HepG2 (cell line): ENCODE data around the gene XPNPEP1. TPM values are rescaled to one million over a fixed set of nuclear protein-coding genes. Genes with fewer than 3 reads are reported as not detected.

ENCODE experiments used
- ATAC-seq: fragments of 200-7000 bp; cut with Tn5 transposase; 3 replicates; pipeline ENCODE4 v1.9.1; 2020; ENCODE audit warnings: mild to moderate bottlenecking, moderate library complexity
- BruUV-seq: library from RNA; stranded (reverse); fragments of 400-500 nt; replicated peaks from 2 replicates; lab custom pipeline; 2021; lab: Mats Ljungman, UMichigan
- CTCF ChIA-PET: fragments of 300-600 bp; formaldehyde crosslinking; extraction: SDS; loops from one replicate; lab custom pipeline; 2021; ENCODE audit warnings: low total read pairs, inconsistent platforms, low intra/inter-chr PET ratio; lab: Yijun Ruan, JAX
- POLR2A ChIA-PET: fragments of 350-600 bp; sonication (Branson Sonifier 250); formaldehyde crosslinking; loops from one replicate; lab custom pipeline; 2020; ENCODE audit warnings: antibody characterized with exemption, inconsistent platforms; lab: Yijun Ruan, JAX
- DNase-seq: peaks from one replicate; pipeline ENCODE4 v3.0.0-alpha.2; 2015; ENCODE audit warnings: low spot score
- FAIRE-seq: peaks from 3 replicates; lab custom pipeline; 2011; peaks lifted over from hg19 to GRCh38; lab: Jason Lieb, UNC
- H2AFZ ChIP-seq: one replicate; pipeline ENCODE4 v1.6.1; 2011; ENCODE audit warnings: low read length, inconsistent platforms
- H3K27ac ChIP-seq: fragments of 300-600 bp; 3 replicates; pipeline ENCODE4 v1.8.0; 2011; ENCODE audit warnings: mixed run types, mild to moderate bottlenecking, mixed read lengths, low read length, inconsistent platforms; ENCODE audit not compliant: insufficient read depth; ENCODE audit errors: extremely low read length
- H3K27me3 ChIP-seq, 2 experiments: fragments of 200-600 bp in 1 of 2; 2 replicates in 1 of 2; 3 replicates in 1 of 2; pipeline versions ENCODE4 v1.6.0 to v1.8.0; 2011; ENCODE audit warnings: low read length in 2 of 2, mild to moderate bottlenecking in 2 of 2, moderate library complexity in 2 of 2, inconsistent platforms in 1 of 2; ENCODE audit not compliant: insufficient read depth in 2 of 2, control insufficient read depth in 1 of 2
- H3K36me3 ChIP-seq, 2 experiments: fragments of 200-600 bp in 1 of 2; replicated peaks in 1 of 2; 2 replicates in 1 of 2; 3 replicates in 1 of 2; pipeline versions ENCODE4 v1.5.1 to v1.8.0; 2011; ENCODE audit warnings: low read length in 2 of 2, inconsistent platforms in 1 of 2; ENCODE audit not compliant: insufficient read depth in 2 of 2, control insufficient read depth in 1 of 2
- H3K4me1 ChIP-seq: 2 replicates; pipeline ENCODE4 v1.5.1; 2012; ENCODE audit warnings: low read length, inconsistent platforms; ENCODE audit not compliant: insufficient read depth
- H3K4me2 ChIP-seq: 2 replicates; pipeline ENCODE4 v1.6.0; 2011; ENCODE audit warnings: low read depth, low read length, inconsistent platforms
- H3K4me3 ChIP-seq, 3 experiments: fragments of 200-600 bp in 1 of 3; sonication (generic), shearing (Covaris generic) in 1 of 3; replicated peaks in 1 of 3; 2 replicates each; pipeline ENCODE4 v1.5.1; 2011 to 2016; ENCODE audit warnings: low read length in 3 of 3, inconsistent platforms in 2 of 3, low read depth in 2 of 3, mild to moderate bottlenecking in 2 of 3, control low read depth in 1 of 3, mixed read lengths in 1 of 3; ENCODE audit not compliant: insufficient read depth in 1 of 3
- H3K79me2 ChIP-seq: one replicate; pipeline ENCODE4 v1.6.1; 2011; ENCODE audit warnings: low read length, inconsistent platforms; ENCODE audit not compliant: insufficient read depth
- H3K9ac ChIP-seq: 2 replicates; pipeline ENCODE4 v1.6.0; 2011; ENCODE audit warnings: mild to moderate bottlenecking, low read depth, low read length, inconsistent platforms; ENCODE audit not compliant: insufficient read depth
- H3K9me3 ChIP-seq: 2 replicates; pipeline ENCODE4 v1.5.1; 2012; ENCODE audit warnings: mild to moderate bottlenecking, low read length
- H4K20me1 ChIP-seq: 2 replicates; pipeline ENCODE4 v1.6.0; 2011; ENCODE audit warnings: inconsistent platforms, mild to moderate bottlenecking, low read length, moderate library complexity; ENCODE audit not compliant: insufficient read depth
- CHCHD3 ChIP-seq: sonication (generic); formaldehyde crosslinking; IDR thresholded peaks from 2 replicates; pipeline ENCODE4 v1.8.0; 2022; ENCODE audit warnings: mild to moderate bottlenecking, missing genetic modification reagents, moderate library complexity
- CHD4 ChIP-seq: fragments of 200-600 bp; sonication (generic); IDR thresholded peaks from 2 replicates; pipeline ENCODE4 v1.7.0; 2017; ENCODE audit warnings: mild to moderate bottlenecking, low read length, borderline replicate concordance
- ELF4 ChIP-seq: sonication (generic); formaldehyde crosslinking; IDR thresholded peaks from 2 replicates; pipeline ENCODE4 v1.5.0; 2020; ENCODE audit warnings: missing genetic modification reagents, mild to moderate bottlenecking, moderate library complexity, borderline replicate concordance
- FIP1L1 ChIP-seq: fragments of 200-400 bp; formaldehyde crosslinking; IDR thresholded peaks from 2 replicates; pipeline ENCODE4 v1.6.1; 2018; ENCODE audit warnings: low read depth, mild to moderate bottlenecking, low read length, moderate library complexity, borderline replicate concordance; ENCODE audit not compliant: insufficient read depth
- MTF2 ChIP-seq: sonication (generic); formaldehyde crosslinking; IDR thresholded peaks from 2 replicates; pipeline ENCODE4 v1.5.0; 2020; ENCODE audit warnings: missing genetic modification reagents, borderline replicate concordance
- NFE2L2 ChIP-seq: fragments of 150-350 bp; IDR thresholded peaks from 2 replicates; pipeline ENCODE4 v1.6.1; 2014; ENCODE audit warnings: low read length
- NR2F6 ChIP-seq, 2 experiments: IDR thresholded peaks; 2 replicates each; pipeline ENCODE4 v1.6.1; 2016; ENCODE audit warnings: antibody characterized with exemption in 1 of 2, mild to moderate bottlenecking in 1 of 2
- RELA ChIP-seq: sonication (generic); formaldehyde crosslinking; IDR thresholded peaks from 2 replicates; pipeline ENCODE4 v1.4.0; 2020; ENCODE audit warnings: missing genetic modification reagents
- ZFP1 ChIP-seq: IDR thresholded peaks from 2 replicates; pipeline ENCODE4 v1.6.1; 2016
- ZFP37 ChIP-seq: sonication (generic); formaldehyde crosslinking; IDR thresholded peaks from 2 replicates; pipeline ENCODE4 v1.4.0; 2020; ENCODE audit warnings: missing genetic modification reagents, borderline replicate concordance
- ZFP90 ChIP-seq: sonication (generic); formaldehyde crosslinking; IDR thresholded peaks from 2 replicates; pipeline ENCODE4 v1.8.0; 2022; ENCODE audit warnings: missing genetic modification reagents, mild to moderate bottlenecking, inconsistent platforms, borderline replicate concordance
- ZNF468 ChIP-seq: sonication (generic); formaldehyde crosslinking; IDR thresholded peaks from 2 replicates; pipeline ENCODE4 v1.8.0; 2022; ENCODE audit warnings: mild to moderate bottlenecking, moderate library complexity, missing genetic modification reagents
- ZNF569 ChIP-seq: sonication (generic); formaldehyde crosslinking; IDR thresholded peaks from 2 replicates; pipeline ENCODE4 v1.5.0; 2020; ENCODE audit warnings: mild to moderate bottlenecking, missing genetic modification reagents, moderate library complexity, borderline replicate concordance
- ZNF672 ChIP-seq: sonication (generic); formaldehyde crosslinking; IDR thresholded peaks from 2 replicates; pipeline ENCODE4 v1.8.1; 2022; ENCODE audit warnings: missing genetic modification reagents
- ZNF792 ChIP-seq: IDR thresholded peaks from 2 replicates; pipeline ENCODE4 v1.6.1; 2016
- WGBS: methylation state at CpG from one replicate; pipeline ENCODE4 v1.1.6; 2017; ENCODE audit warnings: low lambda C conversion rate; 5-methylcytosine and 5-hydroxymethylcytosine counted together
- in situ Hi-C: cut with HindIII; loops from 2 replicates; pipeline ENCODE4 v1.10.0; 2017; ENCODE audit warnings: low pct_unique_long_range_greater_than_20kb; ENCODE audit not compliant: extremely low pct_ligation_motif_present
- intact Hi-C: fragments of 100-400 bp; cut with micrococcal nuclease; formaldehyde crosslinking; loops from one replicate; pipeline ENCODE4 v1.10.0; 2022; ENCODE audit not compliant: unreplicated experiment
- polyA plus RNA-seq, 8 experiments: library from polyadenylated mRNA; depleted of rRNA in 3 of 8; stranded (reverse) in 7 of 8; unstranded in 1 of 8; fragments of >200 nt; fragmentation: Illumina TruSeq in 4 of 8; extraction: Trizol in 4 of 8; gene quantifications; 2 replicates each; pipeline versions ENCODE4 v1.2.1 to v1.2.3, GENCODE V29; 2011 to 2016; ENCODE audit warnings: low read depth in 4 of 8, missing spikeins in 1 of 8, mixed read lengths in 1 of 8; ENCODE audit not compliant: insufficient read depth in 1 of 8
- total RNA-seq, 5 experiments: library from RNA; depleted of rRNA; stranded (reverse); fragments of >200 nt; fragmentation: Illumina TruSeq; extraction: Trizol; gene quantifications; 2 replicates each; pipeline ENCODE4 v1.2.3, GENCODE V29; 2016; ENCODE audit warnings: low read depth in 1 of 5

The XPNPEP1 gene
- total and polyA plus RNA-seq, 2 of the 13 experiments (the other 11 are each of a cell fraction or from before 2014, with no cell fraction given): 30.3 to 55.5 TPM

GRCh38 chr10:109883859-109884771 is 39.2 kb downstream of the XPNPEP1 start (continued):
- TF ChIP-seq FIP1L1: no peak
- TF ChIP-seq ZNF672 (CRISPR knock-in tag): no peak
- TF ChIP-seq CHD4: no peak
- TF ChIP-seq ZNF468 (CRISPR knock-in tag): no peak
- TF ChIP-seq ZFP37 (CRISPR knock-in tag): no peak
- TF ChIP-seq RELA: no peak
- TF ChIP-seq NFE2L2: no peak
- no peak for TF ChIP-seq ZNF792 (CRISPR knock-in tag)

GRCh38 chr10:109882251-109883057 is 40.9 kb downstream of the XPNPEP1 start:
- ATAC-seq: no peak
- no peak overlapping the region for H3K9ac ChIP-seq
- H4K20me1 ChIP-seq: no peaks in the 10 kb centered on the region
- CTCF ChIA-PET: no interaction called here
- peaks cover 17 to 42% of the 10 kb centered on the region in 2 experiments for H3K36me3 ChIP-seq
- in situ Hi-C loops: loop anchor here (10.0 to 25.0 kb wide), 2 partner anchors 130 to 252 kb away; partner anchors contain the start of gene ADD3
- peaks cover 7% of the 10 kb centered on the region; the same call in 1 of the 2 replicates for H3K4me1 ChIP-seq
- no peak overlapping the region for H2AFZ ChIP-seq
- no peak overlapping the region for H3K4me3 ChIP-seq
- POLR2A ChIA-PET: interaction anchor here (1.4 kb wide), 1 partner anchor 125 kb away, joined by 3 read pairs; the partner anchor contains the start of gene ADD3
- intact Hi-C loops: no loop called here
- no peaks in the 10 kb centered on the region for H3K79me2 ChIP-seq
- H3K9me3 ChIP-seq: no peaks in the 10 kb centered on the region
- FAIRE-seq: no peak
- BruUV-seq: no TSS peak
- no peak for DNase-seq
- no peak overlapping the region for H3K27ac ChIP-seq
- no peaks in the 10 kb centered on the region for H3K27me3 ChIP-seq
- H3K4me2 ChIP-seq: no peak overlapping the region
- WGBS: 96% methylated on average over 7 of the region's 8 CpGs
- TF ChIP-seq ZFP1 (CRISPR knock-in tag) (no peak), ZNF569 (CRISPR knock-in tag) (no peak), ELF4 (no peak), NR2F6 (IDR thresholded peaks at IDR 0.05) (no peak), NR2F6 (CRISPR knock-in tag; IDR thresholded peaks at IDR 0.05) (no peak), MTF2 (CRISPR knock-in tag) (no peak), ZFP90 (CRISPR knock-in tag) (no peak), CHCHD3 (no peak)
